Fibroblast of the aortic adventitia (primary cell): Measurements from ENCODE around the gene AADACL3. TPM values are rescaled to one million over a fixed set of nuclear protein-coding genes. Genes with fewer than 3 reads are reported as not detected.

ENCODE experiments used
- DNase-seq: peaks from one replicate; pipeline ENCODE4 v3.0.0-alpha.2; 2010; ENCODE audit warnings: low read depth
- H3K4me3 ChIP-seq: 2 replicates; pipeline ENCODE4 v1.5.1; 2011; ENCODE audit warnings: low read depth, mild to moderate bottlenecking, control low read depth, low read length, moderate library complexity
- total RNA-seq: library from RNA; depleted of rRNA; stranded (reverse); fragments of >200 nt; gene quantifications from 2 replicates; pipeline ENCODE4 v1.2.3, GENCODE V29; 2012; ENCODE audit warnings: low replicate concordance
- TF ChIP-seq, protein P1 (sequence below): IDR thresholded peaks from 2 replicates; pipeline ENCODE4 v1.5.1; 2011; ENCODE audit warnings: mild to moderate bottlenecking, low read length, control low read depth, inconsistent platforms; ENCODE audit not compliant: insufficient read depth

Gene AADACL3
- total RNA-seq, 1 donor, result not detected

DNA sequence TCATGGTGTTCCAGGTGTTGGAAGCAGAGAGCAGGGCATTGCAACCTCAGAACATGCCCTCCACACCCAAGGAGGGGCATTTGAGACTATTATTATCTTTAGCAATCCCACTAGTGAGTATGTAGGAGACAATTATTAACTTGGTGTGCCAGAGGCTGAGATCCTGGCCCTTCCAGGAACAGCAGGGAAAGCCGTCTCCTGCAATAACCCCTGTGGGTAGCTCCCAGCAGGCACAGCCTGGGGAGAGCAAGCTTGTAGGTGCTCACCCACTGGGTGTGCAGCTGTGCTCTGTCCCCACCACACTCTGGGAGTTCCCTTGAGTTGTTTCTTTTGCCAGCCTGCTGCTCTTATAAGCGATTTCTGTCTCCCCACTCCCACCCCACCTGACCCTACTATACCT is 40.4 kb downstream of the AADACL3 start:
- no peak overlapping the region for H3K4me3 ChIP-seq
- no peak for DNase-seq
- TF ChIP-seq, protein P1, sequence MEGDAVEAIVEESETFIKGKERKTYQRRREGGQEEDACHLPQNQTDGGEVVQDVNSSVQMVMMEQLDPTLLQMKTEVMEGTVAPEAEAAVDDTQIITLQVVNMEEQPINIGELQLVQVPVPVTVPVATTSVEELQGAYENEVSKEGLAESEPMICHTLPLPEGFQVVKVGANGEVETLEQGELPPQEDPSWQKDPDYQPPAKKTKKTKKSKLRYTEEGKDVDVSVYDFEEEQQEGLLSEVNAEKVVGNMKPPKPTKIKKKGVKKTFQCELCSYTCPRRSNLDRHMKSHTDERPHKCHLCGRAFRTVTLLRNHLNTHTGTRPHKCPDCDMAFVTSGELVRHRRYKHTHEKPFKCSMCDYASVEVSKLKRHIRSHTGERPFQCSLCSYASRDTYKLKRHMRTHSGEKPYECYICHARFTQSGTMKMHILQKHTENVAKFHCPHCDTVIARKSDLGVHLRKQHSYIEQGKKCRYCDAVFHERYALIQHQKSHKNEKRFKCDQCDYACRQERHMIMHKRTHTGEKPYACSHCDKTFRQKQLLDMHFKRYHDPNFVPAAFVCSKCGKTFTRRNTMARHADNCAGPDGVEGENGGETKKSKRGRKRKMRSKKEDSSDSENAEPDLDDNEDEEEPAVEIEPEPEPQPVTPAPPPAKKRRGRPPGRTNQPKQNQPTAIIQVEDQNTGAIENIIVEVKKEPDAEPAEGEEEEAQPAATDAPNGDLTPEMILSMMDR, result no peak

DNA sequence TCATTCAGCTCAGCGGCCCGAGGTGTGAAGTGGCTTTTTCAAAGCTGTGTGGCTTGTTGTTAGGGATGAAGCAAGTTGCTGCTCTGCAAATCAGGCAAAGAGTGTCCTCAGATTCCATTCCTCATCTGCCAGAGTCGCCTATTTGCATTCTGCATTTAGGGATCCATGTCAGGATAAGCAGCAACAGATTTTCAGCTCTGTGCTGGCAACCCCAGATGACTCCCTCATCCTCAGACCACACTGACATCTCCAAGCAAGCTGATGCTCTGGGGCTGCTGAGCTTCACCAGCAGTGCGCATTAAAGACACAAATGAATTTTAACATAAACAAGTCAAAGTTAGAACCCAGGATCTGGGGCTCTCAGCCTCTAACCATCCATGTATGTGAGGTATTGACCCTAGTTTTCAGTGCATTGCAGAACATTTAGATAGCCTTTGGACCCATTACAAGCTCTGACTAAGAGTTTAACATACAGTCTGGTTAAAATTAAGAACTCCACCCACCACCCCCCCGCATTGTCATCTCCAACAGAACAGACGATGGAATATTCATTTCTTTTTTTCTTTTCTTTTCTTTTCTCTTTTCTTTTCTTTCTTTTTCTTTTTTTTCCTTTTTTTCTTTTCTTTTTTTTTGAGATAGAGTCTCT is 41.0 kb downstream of the AADACL3 start:
- no peak overlapping the region for H3K4me3 ChIP-seq
- no peak for DNase-seq
- TF ChIP-seq, protein P1, result no peak

DNA sequence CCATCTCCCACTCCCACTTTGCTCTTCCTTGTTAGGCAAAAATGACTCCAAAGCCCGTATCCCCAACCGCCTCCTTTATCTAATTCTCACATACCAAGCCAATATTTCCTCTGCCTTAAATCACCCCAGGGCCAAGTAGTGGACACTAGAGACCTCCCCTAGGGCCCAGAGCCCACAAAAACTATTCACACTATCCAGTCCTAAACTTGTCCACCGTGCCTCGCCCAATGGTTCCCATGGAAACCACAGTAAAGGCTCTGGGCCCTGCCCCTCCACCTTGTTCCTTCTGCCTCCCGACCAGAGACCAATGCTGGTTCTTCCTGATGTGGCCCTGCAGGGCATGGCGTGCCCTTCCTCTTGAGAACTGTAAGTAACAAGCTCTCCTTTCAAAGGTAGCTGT is 41.9 kb downstream of the AADACL3 start:
- TF ChIP-seq, protein P1, result no peak
- DNase-seq, result no peak
- H3K4me3 ChIP-seq, result no peak overlapping the region

DNA sequence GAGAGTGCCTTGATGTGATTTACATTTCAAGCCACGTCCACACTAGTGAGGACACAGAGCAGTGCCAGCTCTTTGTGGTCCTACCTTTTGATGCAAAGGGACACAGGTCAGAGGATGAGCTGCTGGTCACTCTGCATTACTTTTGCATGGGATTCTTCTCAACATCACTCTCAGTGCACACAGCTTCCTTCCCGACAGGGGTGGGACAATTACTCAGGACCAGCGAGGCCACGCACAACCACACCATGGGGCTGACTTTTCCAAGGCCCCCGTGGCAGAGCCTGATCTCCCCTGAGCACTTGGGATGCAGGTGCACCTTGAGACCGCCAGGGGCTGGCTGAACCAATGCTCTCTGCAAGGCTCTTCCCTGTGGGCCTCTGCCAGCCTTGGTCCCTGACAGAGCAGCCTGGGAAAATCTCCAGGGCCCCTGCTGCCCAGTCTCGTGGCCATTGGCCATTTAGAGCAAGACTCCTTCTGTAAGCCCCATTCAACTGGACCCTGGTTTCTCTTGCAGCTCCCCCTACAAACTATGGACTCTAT is 44.4 kb downstream of the AADACL3 start:
- TF ChIP-seq, protein P1, result no peak
- H3K4me3 ChIP-seq, result no peak overlapping the region
- no peak for DNase-seq

DNA sequence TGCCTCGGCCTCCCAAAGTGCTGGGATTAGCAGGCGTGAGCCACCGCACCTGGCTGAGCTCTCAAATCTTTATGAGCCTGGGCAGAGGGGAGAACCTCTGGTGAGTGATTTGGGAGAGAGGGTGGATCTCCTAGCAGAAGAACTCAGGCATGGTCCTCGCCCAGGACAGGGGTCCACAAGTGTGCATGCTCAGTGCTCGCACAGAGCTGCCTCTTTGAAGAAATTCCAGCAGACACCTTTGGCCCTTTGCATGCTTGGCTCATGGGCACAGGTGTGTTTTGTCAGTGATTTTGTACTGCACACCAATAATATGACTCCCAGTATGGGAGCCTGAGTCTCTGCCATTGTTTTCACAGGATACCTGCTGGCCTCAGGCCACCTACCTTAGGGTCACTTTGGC is 45.9 kb downstream of the AADACL3 start:
- DNase-seq, result no peak
- TF ChIP-seq, protein P1, result no peak
- H3K4me3 ChIP-seq, result no peak overlapping the region

DNA sequence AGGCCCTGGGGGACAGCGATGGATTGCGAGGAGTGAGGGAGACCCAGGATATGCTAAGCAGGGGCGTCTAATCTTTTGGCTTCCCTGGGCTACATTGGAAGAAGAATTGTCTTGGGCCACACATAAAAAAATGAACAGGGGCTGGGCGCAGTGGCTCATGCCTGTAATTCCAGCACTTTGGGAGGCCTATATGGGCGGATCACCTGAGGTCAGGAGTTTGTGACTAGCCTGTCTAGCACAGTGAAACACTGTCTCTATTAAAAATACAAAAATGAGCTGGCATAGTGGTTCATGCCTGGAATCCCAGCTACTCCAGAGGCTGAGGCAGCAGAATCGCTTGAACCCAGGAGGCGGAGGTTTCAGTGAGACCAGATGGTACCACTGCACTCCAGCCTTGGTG is 46.9 kb downstream of the AADACL3 start:
- DNase-seq, result no peak
- TF ChIP-seq, protein P1, result no peak
- H3K4me3 ChIP-seq, result no peak overlapping the region

DNA sequence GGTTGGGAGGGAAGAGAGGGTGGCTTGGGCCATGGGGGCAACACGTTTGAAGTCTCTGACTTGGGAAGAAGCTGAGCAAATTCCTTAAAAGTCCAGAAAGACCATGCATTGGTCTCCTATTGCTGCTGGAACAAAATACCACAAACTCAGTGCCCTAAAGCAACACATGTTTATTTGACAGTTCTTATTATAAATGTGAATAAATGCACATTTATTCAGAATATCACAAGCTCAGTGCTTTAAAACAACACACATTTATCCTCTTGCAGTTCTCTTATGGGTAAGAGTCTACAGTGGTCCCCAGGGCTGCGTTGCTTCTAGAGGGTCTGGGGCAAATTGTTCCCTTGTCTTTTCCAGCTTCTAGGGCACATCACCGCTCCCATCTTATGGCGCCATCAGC is 47.6 kb downstream of the AADACL3 start:
- TF ChIP-seq, protein P1, result no peak
- no peak for DNase-seq
- no peak overlapping the region for H3K4me3 ChIP-seq
